OCI-LY3 (cell line): ENCODE measurements around the gene GALNT16.

Experiments used
- CTCF ChIP-seq: fragments of 200-600, 300-600 bp; sonication (generic); IDR thresholded peaks from 2 replicates; pipeline ENCODE4 v1.5.1; 2014; ENCODE audit warnings: antibody characterized with exemption, low read length, low read depth
- EZH2phosphoT487 ChIP-seq: fragments of 200-600 bp; shearing (Covaris generic); IDR thresholded peaks from 2 replicates; pipeline ENCODE4 v1.6.1; 2018; ENCODE audit warnings: antibody characterized with exemption, mixed run types, low read depth

DNA sequence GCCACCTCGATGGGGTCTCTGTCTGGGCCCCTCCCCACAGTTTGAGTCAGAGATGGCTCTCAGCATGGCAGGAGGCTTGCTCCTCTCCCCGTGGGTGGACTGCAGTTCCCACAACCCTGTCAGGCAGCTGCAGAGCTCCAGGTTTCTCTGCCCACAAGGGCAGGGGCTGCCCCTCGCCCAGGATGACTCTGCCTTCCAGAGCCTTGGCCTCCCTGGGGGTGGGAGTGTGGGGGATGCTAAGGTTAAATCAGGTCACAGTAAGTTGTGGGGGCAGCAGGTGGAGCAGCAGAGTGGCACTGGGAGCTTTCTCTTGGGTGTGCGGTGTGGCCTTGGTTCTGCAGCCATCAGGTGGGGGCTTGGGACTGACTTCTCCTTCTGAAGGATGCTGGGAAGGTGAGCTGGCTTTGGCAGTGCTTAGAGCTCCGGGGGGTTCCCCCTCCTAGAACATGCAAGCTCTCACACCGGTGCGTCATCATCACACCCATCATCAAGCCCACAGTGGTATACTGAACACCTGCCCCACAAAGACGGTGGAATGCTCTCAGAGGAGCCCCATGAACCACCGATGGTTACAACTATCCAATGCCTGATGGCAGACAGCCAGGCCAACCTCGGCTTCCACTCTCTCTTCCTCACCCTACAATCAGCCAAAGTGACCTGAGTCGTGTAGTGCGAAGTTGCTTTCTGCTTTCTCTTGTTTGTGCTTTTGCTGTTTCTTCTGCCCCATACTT, 98.4 kb downstream of the GALNT16 start:
- TF ChIP-seq CTCF (no peak), EZH2phosphoT487 (no peak)
